NCI-H510A treated with DMSO at 0.1 percent for 48 hours (cell line): ENCODE results near the gene CCL11.
"Not testable (repeated sequence)": the region's sequence is repeated elsewhere in the genome, so short reads cannot be mapped to it uniquely, and the experiment has no call there.

Experiments used
- DNase-seq: peaks from one replicate; lab custom pipeline; 2025; lab: John Stamatoyannopoulos, UW

The CCL11 gene

DNA sequence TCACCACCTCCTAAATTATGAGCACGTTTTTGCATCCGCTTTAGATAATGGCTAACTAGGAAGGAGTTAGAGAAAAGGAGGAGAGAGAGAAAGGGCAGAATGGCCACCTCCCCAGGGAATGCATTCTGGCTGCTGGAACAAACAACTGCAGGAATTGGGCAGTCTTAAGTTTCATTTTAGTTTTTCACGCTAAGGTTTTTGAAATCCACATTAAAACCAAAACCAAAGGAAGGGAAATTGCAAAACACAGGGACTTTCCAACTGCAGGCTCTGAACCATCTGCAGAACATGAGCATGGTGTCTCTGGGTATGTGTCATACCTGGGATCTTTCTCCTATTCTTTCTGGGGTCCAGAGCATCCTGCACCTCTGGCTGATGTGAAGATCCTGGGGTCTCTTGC, 21.6 kb downstream of the CCL11 start:
- DNase-seq = no peak

- DNase-seq = no peak
These were observed 22.8 kb downstream of the CCL11 start for GRCh38 chr17:34308371-34308770.

GRCh38 chr17:34311291-34311690, 25.7 kb downstream of the CCL11 start:
- DNase-seq = no peak

DNA sequence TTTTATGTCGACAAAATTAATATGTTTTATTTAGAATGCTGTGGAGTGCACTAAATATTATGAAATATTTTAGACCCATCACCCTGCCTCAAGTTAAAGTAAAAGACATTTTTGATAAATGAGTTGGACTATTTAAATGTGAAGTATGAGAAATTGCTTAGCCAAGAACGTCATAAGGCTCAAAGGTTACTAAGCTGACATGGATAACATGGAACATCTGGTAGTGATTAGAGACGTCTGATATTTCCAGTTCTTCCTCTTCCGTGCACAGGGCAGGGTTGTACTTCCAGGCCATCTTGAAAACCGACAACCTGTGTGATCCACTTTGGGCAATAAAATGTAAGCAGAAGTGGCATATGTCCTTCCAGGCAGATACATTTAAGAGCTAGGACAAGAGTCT, 26.5 kb downstream of the CCL11 start:
- no peak for DNase-seq

- no peak for DNase-seq
These were observed 27.6 kb downstream of the CCL11 start for GRCh38 chr17:34313164-34313563.

GRCh38 chr17:34314279-34314678, 28.7 kb downstream of the CCL11 start:
- DNase-seq = no peak

- DNase-seq = no peak
These were observed 32.9 kb downstream of the CCL11 start for GRCh38 chr17:34318474-34318873.

DNA sequence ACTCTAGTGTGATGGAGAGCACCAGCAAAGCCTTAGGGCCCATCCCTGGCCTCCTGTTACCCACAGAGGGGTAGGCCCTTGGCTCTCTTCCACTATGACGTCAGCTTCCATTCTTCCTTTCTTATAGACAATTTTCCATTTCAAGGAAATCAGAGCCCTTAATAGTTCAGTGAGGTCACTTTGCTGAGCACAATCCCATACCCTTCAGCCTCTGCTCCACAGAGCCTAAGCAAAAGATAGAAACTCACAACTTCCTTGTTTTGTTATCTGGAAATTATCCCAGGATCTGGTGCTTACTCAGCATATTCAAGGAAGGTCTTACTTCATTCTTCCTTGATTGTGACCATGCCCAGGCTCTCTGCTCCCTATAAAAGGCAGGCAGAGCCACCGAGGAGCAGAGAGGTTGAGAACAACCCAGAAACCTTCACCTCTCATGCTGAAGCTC, 33.5 kb downstream of the CCL11 start, which contains the start of gene CCL8:
CCL8 (plus strand) TSS at position 397 of the 445 bp plus-strand sequence. CDS start 67 bp downstream, outside the sequence.
- no peak for DNase-seq

GRCh38 chr17:34321964-34322363, 36.4 kb downstream of the CCL11 start:
- DNase-seq = no peak

DNA sequence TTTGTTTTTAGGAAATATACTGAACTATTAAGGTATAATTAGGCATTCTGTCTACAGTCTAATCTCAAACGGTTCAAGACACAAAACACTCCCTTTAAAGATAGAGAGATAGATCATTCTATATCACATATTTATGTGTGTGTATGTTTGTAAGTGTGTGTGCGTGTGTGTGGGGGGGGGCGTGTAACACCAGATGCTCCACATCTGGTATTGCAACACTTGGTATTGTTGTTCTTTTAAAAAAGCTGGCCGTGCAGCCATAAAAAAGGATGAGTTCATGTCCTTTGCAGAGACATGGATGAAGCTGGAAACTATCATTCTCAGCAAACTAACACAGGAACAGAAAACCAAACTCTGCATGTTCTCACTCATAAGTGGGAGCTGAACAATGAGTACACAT, 42.0 kb downstream of the CCL11 start:
- DNase-seq = not testable (repeated sequence)

GRCh38 chr17:34337701-34338100, 52.2 kb downstream of the CCL11 start:
- no peak for DNase-seq
